Measurements from ENCODE around the gene BIRC2.

GRCh38 chr11:102419181-102419580 is 72.2 kb downstream of the BIRC2 start:
- TF ChIP-seq CTCF (conservative IDR thresholded peaks at IDR 0.05; ENCODE audit: low read depth, low read length) (no peak), EZH2 (IDR thresholded peaks at IDR 0.05; ENCODE audit: low read length, unreplicated experiment) (no peak), EZH2phosphoT487 (IDR thresholded peaks at IDR 0.05; ENCODE audit: borderline replicate concordance, low read length) (no peak)
